ENCODE results near the gene PARVA. TPM values are rescaled to one million over a fixed set of nuclear protein-coding genes. Genes with fewer than 3 reads are reported as not detected.

PARVA gene
- total RNA-seq, 1 donor from 2014 or later, result 144 TPM

- H3K27ac Mint-ChIP-seq (ENCODE audit: unreplicated experiment), result peak overlapping the region; percentile 72
- TF ChIP-seq, protein P1, sequence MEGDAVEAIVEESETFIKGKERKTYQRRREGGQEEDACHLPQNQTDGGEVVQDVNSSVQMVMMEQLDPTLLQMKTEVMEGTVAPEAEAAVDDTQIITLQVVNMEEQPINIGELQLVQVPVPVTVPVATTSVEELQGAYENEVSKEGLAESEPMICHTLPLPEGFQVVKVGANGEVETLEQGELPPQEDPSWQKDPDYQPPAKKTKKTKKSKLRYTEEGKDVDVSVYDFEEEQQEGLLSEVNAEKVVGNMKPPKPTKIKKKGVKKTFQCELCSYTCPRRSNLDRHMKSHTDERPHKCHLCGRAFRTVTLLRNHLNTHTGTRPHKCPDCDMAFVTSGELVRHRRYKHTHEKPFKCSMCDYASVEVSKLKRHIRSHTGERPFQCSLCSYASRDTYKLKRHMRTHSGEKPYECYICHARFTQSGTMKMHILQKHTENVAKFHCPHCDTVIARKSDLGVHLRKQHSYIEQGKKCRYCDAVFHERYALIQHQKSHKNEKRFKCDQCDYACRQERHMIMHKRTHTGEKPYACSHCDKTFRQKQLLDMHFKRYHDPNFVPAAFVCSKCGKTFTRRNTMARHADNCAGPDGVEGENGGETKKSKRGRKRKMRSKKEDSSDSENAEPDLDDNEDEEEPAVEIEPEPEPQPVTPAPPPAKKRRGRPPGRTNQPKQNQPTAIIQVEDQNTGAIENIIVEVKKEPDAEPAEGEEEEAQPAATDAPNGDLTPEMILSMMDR (IDR thresholded peaks at IDR 0.05), result no peak
- H3K4me3 Mint-ChIP-seq (ENCODE audit: unreplicated experiment), result no peak overlapping the region
- H3K27me3 Mint-ChIP-seq (ENCODE audit: unreplicated experiment), result no peaks in the 10 kb centered on the region
- DNase-seq (ENCODE audit: extremely low spot score, unreplicated experiment), result no peak
- peaks cover 48% of the 10 kb centered on the region for H3K4me1 Mint-ChIP-seq (ENCODE audit: unreplicated experiment)
- no peaks in the 10 kb centered on the region for H3K9me3 Mint-ChIP-seq (ENCODE audit: unreplicated experiment)
- H3K36me3 Mint-ChIP-seq (ENCODE audit: unreplicated experiment), result peaks cover 30% of the 10 kb centered on the region
These were observed 95.1 kb downstream of the PARVA start for GRCh38 chr11:12472401-12473005.

- TF ChIP-seq, protein P1 (IDR thresholded peaks at IDR 0.05), result no peak
- Mint-ChIP-seq H3K36me3 (ENCODE audit: unreplicated experiment) (peaks cover 33% of the 10 kb centered on the region), H3K27me3 (ENCODE audit: unreplicated experiment) (no peaks in the 10 kb centered on the region), H3K9me3 (ENCODE audit: unreplicated experiment) (no peaks in the 10 kb centered on the region), H3K4me1 (ENCODE audit: unreplicated experiment) (peaks cover 46% of the 10 kb centered on the region), H3K4me3 (ENCODE audit: unreplicated experiment) (no peak overlapping the region), H3K27ac (ENCODE audit: unreplicated experiment) (peak overlapping the region; percentile 72)
- DNase-seq (ENCODE audit: extremely low spot score, unreplicated experiment), result no peak
These were observed 96.0 kb downstream of the PARVA start for GRCh38 chr11:12473381-12473780.

GRCh38 chr11:12474871-12475270 lies 97.5 kb downstream of the PARVA start:
- Mint-ChIP-seq H3K36me3 (ENCODE audit: unreplicated experiment) (peaks cover 45% of the 10 kb centered on the region), H3K4me1 (ENCODE audit: unreplicated experiment) (peaks cover 38% of the 10 kb centered on the region)

GRCh38 chr11:12478743-12479142 lies 101.4 kb downstream of the PARVA start:
- H3K27ac Mint-ChIP-seq (ENCODE audit: unreplicated experiment), result peak overlapping the region; percentile 80
- no peak for DNase-seq (ENCODE audit: extremely low spot score, unreplicated experiment)
- no peaks in the 10 kb centered on the region for H3K9me3 Mint-ChIP-seq (ENCODE audit: unreplicated experiment)
- peaks cover 64% of the 10 kb centered on the region for H3K36me3 Mint-ChIP-seq (ENCODE audit: unreplicated experiment)
- no peaks in the 10 kb centered on the region for H3K27me3 Mint-ChIP-seq (ENCODE audit: unreplicated experiment)
- peaks cover 16% of the 10 kb centered on the region for H3K4me1 Mint-ChIP-seq (ENCODE audit: unreplicated experiment)
- no peak overlapping the region for H3K4me3 Mint-ChIP-seq (ENCODE audit: unreplicated experiment)
- TF ChIP-seq, protein P1 (IDR thresholded peaks at IDR 0.05), result no peak

More at GRCh38 chr11:12474871-12475270, 97.5 kb downstream of the PARVA start:
- TF ChIP-seq, protein P1 (IDR thresholded peaks at IDR 0.05), result no peak
- Mint-ChIP-seq H3K9me3 (ENCODE audit: unreplicated experiment) (no peaks in the 10 kb centered on the region), H3K27me3 (ENCODE audit: unreplicated experiment) (no peaks in the 10 kb centered on the region), H3K4me3 (ENCODE audit: unreplicated experiment) (no peak overlapping the region), H3K27ac (ENCODE audit: unreplicated experiment) (no peak overlapping the region)
- no peak for DNase-seq (ENCODE audit: extremely low spot score, unreplicated experiment)

- Mint-ChIP-seq H3K4me1 (ENCODE audit: unreplicated experiment) (peaks cover 25% of the 10 kb centered on the region), H3K36me3 (ENCODE audit: unreplicated experiment) (peaks cover 55% of the 10 kb centered on the region), H3K27ac (ENCODE audit: unreplicated experiment) (peak overlapping the region; percentile 24), H3K27me3 (ENCODE audit: unreplicated experiment) (no peaks in the 10 kb centered on the region), H3K4me3 (ENCODE audit: unreplicated experiment) (no peak overlapping the region), H3K9me3 (ENCODE audit: unreplicated experiment) (no peaks in the 10 kb centered on the region)
- no peak for DNase-seq (ENCODE audit: extremely low spot score, unreplicated experiment)
- TF ChIP-seq, protein P1 (IDR thresholded peaks at IDR 0.05), result no peak
These were observed 103.0 kb downstream of the PARVA start for GRCh38 chr11:12480401-12480800.

Data from osteocyte (in vitro differentiated cells).